Subcutaneous adipose tissue (tissue), 4 donors: ENCODE measurements around the gene SH3BP4. TPM values are rescaled to one million over a fixed set of nuclear protein-coding genes. Genes with fewer than 3 reads are reported as not detected.

Source experiments
- total RNA-seq, 4 donors: library from RNA; depleted of rRNA; stranded (reverse); fragments of >200 nt; gene quantifications; one replicate each; pipeline ENCODE4 v1.1.0, GENCODE V29; 2016
- TF ChIP-seq, protein P1 (sequence below): fragments of 450-650 bp; IDR thresholded peaks from one replicate; pipeline ENCODE4 v1.5.1; 2016; ENCODE audit warnings: low read depth, mild to moderate bottlenecking, control low read depth, antibody characterized with exemption, moderate library complexity

Gene SH3BP4
- total RNA-seq, 4 donors from 2014 or later: 12.4 to 35.6 (median 24.1) TPM

DNA sequence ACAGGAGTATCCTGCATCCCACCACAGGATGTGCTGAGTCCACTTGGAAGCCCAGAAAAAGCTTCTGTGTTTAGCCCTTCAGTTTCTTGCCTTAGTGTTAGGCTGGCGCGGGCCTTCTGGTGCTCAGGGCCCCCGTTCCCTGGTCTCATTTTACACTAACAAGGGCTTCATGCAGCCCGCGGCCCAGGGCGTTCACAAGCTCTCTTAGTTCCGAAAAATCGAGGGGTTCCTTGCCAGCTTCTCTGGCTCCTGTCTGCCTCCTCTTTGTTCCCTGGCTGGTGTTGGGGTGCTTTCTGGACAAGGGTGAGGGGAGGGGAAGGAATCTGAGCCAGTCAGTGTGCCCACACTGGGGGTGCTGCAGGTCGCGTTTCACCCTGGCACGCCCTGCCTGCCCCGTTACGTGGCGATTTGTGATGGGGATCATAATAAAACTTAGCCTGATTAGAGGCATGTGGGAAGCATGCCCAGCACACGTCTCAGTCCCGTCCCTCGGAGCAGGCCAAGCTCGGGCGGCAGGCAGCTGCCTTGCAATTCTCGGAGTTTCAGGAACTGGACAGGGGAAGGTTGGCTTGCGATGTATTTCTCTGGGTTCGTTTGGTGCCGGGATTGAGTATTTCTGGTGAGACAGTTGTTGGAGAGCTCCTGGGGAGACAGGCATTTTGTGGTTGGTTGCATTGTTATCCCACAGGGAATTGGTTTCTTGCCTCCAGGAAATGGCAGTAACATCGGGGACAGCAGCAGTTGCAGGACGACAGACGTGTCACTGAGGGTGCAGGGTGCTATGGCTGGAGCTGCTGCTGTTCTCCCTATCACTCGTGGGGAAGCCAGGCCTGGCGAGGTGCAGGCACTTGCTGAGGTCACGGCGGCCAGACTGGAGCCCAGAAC is 22.9 kb downstream of the SH3BP4 start:
- TF ChIP-seq, protein P1, sequence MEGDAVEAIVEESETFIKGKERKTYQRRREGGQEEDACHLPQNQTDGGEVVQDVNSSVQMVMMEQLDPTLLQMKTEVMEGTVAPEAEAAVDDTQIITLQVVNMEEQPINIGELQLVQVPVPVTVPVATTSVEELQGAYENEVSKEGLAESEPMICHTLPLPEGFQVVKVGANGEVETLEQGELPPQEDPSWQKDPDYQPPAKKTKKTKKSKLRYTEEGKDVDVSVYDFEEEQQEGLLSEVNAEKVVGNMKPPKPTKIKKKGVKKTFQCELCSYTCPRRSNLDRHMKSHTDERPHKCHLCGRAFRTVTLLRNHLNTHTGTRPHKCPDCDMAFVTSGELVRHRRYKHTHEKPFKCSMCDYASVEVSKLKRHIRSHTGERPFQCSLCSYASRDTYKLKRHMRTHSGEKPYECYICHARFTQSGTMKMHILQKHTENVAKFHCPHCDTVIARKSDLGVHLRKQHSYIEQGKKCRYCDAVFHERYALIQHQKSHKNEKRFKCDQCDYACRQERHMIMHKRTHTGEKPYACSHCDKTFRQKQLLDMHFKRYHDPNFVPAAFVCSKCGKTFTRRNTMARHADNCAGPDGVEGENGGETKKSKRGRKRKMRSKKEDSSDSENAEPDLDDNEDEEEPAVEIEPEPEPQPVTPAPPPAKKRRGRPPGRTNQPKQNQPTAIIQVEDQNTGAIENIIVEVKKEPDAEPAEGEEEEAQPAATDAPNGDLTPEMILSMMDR: no peak

DNA sequence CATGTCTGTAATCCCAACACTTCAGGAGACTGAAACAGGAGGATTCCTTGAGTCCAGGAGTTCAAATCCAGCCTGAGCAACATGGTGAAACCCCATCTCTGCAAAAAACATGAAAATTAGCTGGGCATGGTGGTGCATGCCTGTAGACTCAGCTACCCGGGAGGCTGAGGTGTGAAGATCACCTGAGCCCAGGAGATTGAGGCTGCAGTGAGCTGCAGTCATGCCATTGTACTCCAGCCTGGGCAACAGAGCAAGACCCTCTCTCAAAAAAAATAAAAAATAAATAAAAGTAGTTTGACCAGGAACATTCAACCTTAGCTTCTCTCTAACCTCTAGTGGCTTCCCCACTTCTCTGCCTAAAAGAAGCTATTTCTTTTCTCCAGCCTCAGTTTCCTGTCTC is 23.8 kb downstream of the SH3BP4 start:
- TF ChIP-seq, protein P1: no peak

DNA sequence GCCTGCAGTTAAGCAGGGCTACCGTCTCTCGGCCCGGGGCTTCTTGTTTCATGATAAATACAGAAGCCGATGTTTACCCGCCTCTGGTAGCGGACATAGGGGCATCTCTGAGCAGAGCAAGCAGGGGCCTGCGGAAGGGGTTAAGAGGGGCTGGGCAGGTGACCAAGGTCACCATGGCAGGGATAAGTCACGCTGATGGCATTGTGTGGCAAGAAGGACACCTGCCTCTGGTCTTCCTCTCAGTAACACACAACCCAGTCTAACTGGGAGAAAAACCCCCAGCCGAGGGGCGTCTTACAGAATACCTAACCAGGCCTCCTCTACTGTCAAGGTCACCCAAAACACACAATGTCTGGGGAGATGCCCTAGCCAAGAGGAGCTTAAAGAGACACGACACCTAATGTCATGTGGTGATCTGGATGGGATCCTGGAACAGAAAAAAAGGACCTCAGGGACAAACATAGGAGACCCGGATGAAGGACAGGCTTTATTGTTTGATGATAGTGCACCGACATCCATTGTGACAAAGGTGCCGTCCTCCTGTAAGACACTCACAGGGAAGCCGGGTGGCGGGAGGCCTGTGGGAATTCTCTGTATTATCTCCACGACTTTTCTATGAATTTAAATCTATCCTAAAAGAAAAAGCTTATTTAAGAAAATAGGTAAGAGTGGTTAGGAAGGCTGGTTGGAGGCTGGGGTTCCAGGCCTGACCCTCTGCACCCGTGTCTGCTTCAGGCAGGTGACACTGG is 24.8 kb downstream of the SH3BP4 start:
- TF ChIP-seq, protein P1: no peak

DNA sequence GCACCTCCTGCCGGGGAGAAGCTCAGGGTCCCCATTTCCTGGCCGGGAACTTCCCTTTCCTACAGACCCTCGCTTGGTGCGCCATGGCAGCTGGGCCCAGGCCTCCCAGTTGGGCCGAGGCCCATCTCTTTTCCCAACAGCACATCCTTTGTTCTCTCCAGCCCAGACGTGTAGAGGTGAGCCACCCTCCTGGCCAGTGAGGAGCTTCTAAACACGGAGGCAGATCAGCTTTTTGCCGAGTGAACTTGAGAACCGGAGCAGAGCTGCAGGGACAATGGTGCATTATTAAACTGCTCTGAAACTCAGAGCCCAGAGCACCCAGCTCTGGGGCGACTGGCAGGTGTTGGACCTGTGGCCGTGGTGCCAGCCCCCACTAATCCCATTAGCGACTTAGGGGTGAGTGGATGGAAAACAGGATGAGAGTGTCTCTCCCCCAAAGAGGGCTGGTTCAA is 25.4 kb downstream of the SH3BP4 start:
- TF ChIP-seq, protein P1: no peak

DNA sequence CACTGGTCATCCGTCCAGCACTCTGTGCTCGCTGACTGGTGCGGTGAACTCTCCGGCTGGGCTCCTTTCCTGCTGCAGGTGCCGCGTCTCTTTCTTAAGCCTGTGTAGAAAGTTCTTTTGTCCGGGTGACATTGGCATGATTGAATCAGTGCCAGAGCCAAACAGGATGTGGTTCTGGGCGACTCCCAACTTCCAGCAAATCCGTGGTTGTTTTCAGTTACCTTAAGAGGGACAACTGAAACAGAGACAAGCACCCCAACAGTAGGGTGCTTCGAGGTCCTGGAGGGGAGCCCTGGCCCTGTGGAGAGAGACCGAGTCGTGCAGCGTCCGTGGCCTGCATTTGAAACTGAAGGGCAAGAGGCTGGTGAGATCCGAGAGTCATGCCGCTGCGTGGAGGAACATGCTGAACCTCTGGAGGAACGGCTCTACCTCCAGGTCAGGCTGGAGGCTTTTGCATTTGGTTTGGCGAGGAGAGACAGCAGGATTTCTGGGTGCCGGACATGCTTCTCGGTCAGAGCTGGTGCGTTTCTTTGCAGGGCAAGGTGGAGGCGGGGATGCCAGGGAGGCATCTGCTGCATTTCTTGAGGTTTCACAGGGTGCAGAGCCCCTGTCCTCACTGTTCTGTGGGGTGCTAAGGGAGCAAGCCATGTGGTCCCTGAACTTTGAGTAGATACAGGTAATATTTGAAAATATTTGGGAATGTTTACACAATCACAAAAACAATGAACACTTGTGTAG is 26.8 kb downstream of the SH3BP4 start:
- TF ChIP-seq, protein P1: no peak

DNA sequence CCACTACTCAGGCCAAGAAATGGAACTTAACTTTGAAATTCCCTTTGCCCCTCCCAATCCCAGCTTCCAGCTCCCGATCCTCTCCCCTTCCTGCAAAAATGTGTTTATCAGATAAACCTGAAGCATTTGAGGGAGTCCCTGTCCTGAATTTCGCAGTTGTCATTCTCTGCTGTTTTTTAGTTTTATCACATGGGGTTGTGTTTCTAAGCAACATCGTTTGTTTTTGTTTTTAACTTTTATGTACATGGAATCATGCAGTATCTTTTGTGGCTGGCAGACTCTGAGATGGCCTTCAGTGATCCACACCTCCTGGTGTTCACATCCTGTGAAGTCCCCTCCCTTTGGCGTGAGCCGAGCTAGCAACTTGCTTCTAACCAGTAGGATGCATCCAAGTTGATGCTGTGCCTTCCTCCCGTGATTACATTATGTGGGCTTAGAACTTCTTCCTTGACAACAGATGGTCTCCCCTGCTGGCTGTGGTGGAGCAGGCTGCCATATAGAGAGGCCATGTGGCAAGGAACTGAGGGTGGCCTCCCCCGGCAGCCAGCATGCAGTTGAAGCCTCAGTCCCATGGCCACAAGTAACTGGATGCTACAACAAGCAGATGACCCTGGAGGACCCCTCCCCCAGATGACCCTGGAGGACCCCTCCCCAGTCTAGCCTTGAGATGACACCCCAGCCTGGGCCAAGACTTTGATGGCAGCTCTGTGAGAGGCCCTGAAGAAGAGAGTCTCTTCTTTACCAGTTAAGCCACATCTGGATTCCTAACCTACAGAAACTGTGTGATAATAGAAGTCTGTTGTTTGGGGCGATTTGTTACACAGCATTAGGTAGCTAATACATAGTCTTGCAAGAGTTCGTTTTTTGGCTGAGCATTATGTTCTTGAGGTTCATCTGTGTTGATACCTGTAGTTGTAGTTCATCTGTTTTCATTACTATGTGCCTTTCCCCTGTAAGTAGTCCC is 27.7 kb downstream of the SH3BP4 start:
- TF ChIP-seq, protein P1: no peak
